GM21825 (cell line): Measurements from ENCODE around the gene FNDC3A.
"Not testable (repeated sequence)": the region's sequence is repeated elsewhere in the genome, so short reads cannot be mapped to it uniquely, and the experiment has no call there.

Experiments used
- ATAC-seq: cut with Tn5 transposase; IDR thresholded peaks from one replicate; pipeline ENCODE4 v1.9.1; 2021; ENCODE audit warnings: mild to moderate bottlenecking, moderate library complexity; ENCODE audit not compliant: unreplicated experiment

FNDC3A gene

DNA sequence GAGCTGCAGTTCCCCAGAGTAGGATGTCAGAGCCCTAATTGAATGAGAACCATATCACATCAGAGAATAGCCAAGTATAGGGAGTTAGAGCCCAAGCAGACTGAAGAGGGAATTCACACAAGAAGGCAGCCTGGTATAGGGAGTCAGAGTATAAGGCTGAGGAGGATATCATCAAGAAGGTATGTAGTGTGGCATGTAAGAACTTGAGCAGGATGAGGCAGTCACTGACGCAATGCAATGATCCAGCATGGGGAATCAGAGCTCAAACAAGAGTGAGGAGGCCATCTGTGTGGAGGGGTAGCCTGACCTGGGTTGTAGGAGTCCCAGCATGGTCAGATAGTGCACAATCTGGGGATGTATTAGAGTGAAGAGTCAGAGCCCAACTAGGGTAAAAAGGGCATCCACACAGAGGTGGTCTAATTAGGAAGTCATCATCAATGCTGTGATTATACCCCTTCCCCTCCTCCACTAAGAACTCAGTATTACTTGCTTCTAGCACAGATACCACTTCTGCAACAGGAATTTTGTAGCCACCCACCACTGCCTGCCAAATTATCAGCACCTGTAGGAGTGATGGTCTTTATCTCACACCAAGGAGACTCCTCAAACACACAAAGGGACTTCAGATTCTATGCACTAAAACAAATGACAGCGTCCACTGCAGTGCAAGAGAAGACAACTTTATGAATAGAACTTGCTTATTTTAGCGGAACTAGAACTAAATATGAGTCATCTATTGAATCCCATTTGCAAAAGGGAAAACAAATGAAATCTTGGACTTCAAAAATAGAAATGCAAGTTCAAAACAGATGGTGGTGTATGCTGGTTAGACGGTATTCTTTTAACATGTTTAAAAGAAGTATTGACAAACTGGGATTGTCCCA is 107.2 kb downstream of the FNDC3A start:
- ATAC-seq = peak; percentile 72

DNA sequence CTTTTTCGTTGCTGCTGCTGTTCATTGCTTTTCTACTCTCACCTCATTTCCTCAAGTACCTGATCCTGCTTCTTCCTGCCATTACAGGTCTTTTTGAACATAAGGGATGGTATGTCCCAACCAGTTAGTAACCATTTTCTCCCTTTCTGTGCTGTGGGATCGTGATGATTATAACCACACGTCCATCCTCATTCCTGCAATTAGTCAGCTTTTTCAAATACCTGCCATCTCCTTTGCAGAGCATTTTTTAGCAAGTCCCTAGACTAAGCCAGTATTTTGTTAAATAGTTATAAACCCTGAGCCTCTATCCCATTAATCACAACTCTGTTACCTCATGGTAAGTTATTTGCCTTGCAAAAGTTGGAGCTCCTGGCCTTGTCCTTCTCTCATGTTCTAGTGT is 109.2 kb downstream of the FNDC3A start:
- ATAC-seq = no peak

GRCh38 chr13:49086722-49087121 is 111.0 kb downstream of the FNDC3A start:
- no peak for ATAC-seq

DNA sequence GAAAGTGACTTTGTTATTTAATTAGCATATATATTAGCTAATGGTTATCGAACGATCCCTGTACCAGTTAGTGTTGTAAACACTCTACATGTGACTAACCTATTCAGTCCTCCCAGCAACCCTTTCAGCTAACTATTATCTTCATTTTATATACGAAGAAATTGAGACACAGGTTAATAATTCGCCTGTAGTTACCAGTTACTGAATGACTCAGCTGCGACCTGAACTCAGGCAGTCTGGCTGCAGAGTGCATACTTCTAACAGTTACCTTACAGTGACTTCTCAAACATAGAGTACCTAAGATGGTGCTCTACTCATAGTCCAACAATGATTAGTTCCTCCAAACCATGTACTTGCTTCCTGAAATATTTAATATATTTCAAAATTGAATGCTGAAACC is 117.7 kb downstream of the FNDC3A start:
- no peak for ATAC-seq

DNA sequence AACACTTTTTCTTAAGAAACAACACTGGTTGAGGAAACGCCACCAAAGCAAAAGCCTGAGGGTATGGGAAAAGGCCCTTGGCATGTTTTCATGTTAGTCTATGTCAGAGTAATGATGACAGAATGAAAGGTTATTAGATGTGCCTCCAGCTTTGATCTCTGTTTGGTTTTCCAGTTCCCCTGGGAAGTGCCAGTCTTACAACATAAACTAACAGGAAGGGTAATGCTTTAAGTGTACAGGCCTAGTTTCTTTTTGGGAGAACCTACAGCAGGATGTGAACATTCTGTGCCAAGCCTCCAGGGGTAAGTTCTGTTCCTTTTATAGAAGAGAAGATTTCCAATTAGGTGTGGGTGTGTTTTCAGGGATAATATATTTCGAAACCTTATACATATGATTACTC is 121.7 kb downstream of the FNDC3A start:
- ATAC-seq = no peak

DNA sequence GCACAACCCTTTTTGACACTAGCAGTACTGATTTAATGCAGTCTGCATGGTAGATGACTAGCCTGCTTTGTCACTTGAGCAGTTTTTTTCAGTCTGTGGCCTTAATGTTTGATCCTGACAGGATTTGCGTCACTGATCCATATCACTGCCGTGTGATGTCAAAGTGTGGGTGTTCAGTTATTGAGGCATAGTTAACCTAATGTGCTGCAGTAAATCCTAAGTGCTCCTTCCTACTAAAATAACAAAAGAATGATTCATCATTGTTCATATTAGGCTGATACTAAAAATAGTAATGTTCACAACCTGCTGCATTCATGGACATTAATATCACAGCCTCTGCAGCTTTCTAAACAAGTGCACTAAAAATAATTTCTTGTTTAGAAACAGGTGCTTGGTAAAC is 122.5 kb downstream of the FNDC3A start:
- no peak for ATAC-seq

DNA sequence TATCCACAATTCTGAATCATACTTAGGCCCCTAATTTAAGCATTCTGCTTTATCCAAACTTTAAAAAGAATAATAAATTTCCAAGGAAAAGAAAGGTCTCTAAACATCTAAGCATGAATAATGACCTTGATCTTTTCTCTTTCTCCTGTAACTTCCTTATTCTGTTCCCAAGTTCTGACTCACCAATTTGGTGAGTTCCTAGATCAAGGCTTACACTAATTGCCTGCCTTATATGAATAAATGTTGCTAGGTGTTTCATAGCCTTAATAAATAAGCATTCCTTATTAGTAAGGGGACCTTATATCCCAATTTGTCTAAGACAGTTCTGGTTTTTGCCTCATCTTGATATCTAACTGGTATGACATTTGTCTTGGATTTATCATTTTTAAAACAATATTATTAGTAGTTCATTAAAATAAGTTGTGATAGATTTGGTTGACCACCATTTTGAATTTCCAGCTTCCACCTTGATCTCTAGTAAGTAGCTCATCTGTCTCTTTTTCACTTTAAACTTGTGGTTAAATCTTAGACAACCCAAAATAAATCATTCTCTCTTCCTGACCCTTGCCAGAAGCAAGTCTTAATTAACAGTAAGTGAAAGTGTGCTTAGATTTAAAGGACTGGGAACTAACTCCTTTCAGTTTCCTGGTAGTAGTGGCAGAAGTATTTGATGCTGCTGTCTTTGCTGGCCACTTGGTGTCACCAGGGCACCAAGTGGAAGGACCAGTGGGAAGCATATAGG is 123.2 kb downstream of the FNDC3A start:
- ATAC-seq = no peak

DNA sequence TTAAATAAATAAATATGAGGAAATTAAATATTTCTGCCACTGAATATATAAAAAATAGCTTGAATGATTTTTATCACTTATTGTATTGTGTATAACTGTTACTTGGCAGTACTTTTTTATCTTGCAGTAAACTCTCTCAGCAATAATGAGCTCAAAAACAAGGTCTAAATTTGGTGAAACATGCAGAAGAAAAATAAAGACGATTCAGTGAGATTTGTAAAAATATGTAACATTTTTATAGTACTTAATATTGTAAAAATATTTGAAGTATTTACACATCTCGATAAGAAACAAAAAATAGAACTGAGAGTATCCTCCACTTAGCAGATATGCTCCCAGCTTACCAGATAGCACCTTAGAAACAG is 123.8 kb downstream of the FNDC3A start:
- ATAC-seq = no peak

DNA sequence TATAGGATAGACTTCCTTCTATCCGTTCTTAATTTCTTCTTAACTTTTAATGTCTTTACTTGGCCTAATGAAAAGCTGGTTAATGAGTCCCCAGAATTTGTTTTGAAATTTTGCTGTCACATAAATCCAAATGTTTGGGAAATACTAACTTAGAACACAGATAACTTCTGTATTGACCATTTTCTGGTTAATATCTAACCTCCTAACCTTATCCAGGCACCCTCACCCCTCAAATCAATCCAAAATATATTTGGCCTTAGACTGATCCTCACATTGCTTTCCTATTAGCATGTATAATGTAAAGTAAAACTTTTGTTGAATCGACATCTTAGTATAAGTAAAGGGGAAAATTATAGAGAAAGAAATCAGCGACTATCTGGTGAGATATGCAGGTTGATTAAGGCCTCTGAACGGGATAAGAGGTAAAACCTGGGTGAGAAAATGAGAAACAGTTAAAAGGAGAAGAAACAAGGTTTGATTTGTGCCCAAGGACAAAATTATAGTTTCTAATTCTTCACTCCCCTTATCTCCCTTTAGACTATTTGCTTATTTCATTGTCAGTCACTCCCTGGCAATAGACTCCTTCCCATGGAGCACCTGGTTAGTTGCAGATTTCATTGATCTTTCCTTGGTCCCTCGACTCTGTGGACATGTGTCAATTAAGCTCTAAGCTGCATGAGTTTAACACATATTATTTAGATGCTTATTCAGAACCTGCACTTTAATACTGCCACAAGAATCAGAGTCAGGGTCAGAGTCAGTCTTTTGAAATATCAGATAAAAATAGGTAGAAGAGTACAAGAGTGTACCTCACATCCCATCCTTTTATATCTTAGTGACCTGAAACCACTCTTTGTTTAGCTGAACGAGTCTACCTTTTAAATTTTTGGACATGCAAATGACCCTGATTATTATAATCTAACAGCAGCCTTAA is 125.2 kb downstream of the FNDC3A start:
- no peak for ATAC-seq

- no peak for ATAC-seq
Measured at GRCh38 chr13:49108196-49108595, 132.5 kb downstream of the FNDC3A start.

- peak; percentile 52 for ATAC-seq
Measured at GRCh38 chr13:49110122-49110912, 134.6 kb downstream of the FNDC3A start.

- no peak for ATAC-seq
Measured at GRCh38 chr13:49110913-49111170, 135.1 kb downstream of the FNDC3A start.

DNA sequence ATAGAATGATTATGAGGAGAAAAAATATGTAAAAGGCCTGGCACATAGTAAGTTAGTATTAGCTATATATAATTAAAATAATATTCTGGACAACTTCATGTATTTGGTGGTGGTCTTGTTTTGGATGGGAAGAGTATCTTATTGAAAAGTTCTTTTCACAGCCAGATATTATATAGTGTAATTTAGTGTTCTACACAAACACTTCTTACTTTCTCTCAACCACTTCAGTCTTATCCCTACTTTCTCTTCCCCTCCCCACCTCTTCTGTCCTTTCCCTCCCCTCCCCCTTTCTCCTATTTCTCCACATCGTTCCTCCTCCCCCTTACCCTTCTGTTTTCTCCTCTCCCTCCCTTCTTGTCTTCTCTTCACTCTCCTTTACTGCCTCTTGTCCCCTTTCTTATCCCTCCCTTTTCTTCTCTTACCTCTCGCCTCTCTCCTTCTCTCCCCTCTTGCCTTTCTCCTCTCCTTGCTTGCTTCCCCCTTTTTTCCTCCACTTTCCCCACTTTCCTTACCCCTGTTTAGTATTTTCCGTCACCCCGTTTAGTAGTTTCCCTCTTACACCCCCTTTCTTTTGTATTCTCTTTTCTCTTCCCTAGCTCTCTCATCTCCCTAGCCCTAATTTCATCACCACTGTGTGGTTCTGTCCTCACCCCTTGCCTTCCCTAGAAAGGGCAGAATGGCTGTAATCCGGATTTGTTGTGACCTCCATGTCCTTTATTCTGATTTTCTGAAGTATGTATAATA is 137.2 kb downstream of the FNDC3A start:
- ATAC-seq = no peak

DNA sequence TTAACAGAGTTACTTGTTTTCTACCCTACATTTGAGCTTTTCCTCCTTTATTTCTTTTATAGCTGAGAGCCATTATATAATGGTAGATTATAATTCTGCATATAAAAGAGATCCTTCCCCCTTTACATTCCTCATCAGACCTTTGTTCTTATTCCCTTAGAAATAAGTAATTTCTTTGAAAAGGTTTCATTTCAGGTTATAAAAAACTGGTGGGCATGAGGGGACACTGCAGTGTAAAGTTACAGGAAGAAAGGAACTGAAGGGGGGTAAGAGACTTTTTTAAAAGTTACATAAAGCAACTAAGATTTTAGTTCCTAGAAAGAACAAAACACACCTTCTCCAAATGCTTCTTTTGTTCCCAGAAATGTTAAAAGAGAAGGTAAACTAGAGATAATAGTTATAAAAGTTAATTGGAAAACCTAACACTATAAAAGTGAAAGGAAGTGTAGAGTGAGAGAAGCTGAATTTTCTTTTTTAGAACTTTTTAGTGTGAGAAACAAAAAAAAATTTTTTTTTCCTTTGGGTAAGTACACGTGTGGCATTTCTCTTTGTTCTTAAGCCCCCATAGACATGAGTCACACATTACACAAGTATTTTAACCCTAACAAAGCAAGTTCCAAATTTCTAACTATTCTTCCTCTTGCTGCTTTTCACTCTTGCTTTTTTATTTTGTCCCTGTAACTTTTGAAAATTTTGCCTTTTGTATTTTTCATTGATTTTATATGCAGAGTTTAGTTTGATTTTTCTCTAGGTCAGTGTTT is 138.0 kb downstream of the FNDC3A start:
- no peak for ATAC-seq

DNA sequence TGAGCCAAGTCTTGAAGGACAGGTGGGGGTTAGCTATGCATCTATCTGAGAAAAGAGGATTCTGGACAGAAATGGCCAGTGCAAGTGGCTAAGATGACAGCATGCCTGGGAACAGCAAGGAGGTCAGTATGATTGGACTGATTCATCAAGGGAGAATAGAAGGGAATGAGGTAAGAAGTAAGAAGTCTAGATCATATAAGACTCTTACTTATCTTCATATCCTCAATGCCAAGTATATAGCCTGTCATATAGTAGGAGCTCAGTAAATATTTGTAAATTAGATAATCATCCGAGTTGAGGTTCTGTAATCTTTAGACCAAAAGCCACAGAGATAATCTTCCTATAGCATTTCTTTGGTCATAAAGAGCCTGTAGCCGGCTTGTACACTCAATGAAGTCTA is 141.2 kb downstream of the FNDC3A start:
- no peak for ATAC-seq

GRCh38 chr13:49118455-49118854 is 142.7 kb downstream of the FNDC3A start:
- ATAC-seq = not testable (repeated sequence)

DNA sequence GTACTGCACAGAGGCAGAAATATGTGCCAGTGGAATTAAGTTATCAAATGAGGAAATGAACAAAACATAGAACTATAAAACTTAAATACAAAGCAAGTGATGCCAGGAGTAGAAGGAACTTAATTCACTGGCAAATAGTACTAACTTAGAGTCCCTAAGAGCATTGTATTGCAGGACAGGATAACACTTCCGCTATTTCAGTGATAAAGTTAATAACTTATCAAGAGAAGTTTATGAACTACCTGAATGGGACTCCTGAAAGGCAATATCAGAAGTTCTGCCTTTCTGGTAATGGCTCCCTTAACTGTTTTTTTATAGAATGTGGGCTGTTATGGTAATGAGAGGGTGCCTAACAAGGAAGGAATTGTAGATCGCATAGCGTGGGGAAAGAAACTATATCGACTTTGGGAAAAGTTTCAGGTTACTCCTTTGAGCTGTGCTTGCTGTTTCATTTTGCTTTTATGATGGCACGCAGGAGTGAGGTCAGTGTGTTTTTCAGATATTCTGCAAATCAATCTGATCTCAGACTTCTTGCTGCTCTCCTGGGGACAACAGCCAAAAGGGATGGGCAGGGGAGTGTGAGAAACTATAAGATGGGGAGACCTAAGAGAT is 149.1 kb downstream of the FNDC3A start:
- no peak for ATAC-seq

DNA sequence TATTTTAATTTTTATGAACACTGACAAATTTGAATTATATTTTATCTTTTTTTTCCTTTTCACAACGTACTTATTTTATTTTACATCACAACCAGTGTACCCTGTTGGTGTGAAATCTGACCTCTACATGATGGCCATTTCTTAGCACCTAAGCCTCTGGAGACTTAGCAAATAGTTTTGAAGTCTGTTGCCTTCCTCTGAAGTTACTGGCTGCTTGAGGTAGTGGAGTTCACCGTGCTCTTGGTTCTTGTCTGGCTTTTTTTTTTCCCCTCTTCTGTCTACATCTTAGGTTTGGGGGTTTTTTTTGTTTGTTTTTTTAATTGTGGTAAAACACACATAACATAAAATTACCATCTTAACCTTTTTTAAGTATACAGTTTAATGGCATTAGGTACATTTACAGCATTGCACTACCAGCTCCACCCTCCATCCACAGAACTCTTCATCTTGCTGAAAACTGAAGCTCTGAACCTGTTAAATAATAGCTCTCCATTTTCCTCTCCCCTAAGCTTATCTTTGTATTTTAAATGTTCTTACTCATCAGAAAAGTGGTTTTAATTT is 150.3 kb downstream of the FNDC3A start:
- no peak for ATAC-seq
